NCI-H187 (cell line): Measurements from ENCODE around the gene AKAP6.

Experiments
- DNase-seq, 2 experiments: peaks; one replicate each; lab custom pipeline; 2025; lab: John Stamatoyannopoulos, UW

Gene AKAP6

DNA sequence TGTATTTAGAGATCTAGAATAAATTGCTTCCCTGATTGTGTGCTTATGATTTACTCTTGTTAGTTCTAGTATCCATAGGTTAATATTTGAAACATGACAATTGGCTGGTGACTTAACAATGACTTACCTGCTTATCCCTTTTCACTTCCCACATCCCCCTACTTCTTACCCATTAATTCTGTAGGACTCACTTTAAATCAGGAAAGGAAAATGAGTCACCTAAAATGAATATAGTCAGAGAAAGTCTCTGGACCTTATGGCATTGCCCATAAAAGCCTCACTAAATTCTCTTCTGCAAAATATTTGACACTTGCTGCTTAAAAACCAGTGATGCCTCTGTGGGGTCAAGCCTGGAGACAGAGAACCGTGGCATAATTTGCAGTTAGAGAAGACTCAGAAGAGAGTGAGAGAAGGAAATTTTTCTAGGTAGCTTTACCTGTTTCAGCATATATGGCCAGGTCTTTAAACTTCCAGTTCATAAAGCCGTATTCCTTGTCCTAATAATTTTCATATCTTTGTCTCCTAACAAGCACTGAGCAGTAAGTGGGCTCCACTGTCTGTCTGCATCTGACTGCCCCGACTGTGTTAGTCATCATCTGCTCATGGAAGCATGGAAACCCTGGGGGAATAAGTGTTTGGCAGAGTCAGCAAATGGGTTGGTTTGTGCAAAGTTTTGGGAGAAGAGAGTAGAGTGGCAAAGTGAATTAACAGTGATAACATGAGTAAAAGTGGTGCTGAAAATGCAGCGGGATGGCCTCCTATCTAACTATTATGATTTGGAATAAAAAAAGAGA lies 294.4 kb downstream of the AKAP6 start:
- no peak for DNase-seq

GRCh38 chr14:32625211-32625610 lies 296.1 kb downstream of the AKAP6 start:
- DNase-seq, result no peak

DNA sequence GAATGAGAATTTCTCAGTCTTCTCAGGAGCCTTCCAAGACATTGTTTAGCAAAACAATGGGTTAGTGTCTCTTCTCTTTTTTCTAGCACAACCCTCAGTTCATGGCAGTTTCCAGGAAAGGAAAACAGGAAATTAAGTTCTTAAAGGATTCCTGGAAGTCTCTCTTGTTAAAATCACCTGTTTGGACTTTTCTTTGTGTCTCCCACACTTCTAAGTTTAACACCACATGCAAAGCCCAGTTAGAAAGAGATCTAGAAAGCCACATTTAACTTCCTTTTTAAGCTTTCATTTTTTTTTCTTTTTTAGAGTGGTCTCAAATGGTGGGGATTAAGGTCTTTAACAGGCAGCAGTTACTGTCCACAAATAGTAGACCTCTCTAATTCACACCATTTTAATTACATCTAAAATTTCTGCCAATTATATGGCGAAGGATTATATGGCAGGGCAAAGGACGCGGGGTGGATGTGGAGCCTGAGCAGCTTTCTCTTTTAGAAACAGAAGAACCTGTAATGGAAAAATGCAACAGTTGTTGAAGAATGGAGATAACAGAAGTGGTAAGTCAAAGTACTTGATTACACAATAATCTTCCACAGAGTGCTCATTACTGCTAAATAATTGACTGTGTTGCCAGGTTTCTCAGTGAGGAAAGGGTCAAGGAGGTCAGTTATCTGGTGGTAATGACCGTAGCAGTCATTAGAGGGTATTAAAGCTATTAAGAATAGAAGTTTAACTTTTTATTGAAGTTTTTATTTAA lies 298.6 kb downstream of the AKAP6 start:
- DNase-seq, result no peak

- DNase-seq, result no peak
These were observed 300.1 kb downstream of the AKAP6 start for GRCh38 chr14:32629236-32629635.

- no peak for DNase-seq
These were observed 301.6 kb downstream of the AKAP6 start for GRCh38 chr14:32630701-32631100.

DNA sequence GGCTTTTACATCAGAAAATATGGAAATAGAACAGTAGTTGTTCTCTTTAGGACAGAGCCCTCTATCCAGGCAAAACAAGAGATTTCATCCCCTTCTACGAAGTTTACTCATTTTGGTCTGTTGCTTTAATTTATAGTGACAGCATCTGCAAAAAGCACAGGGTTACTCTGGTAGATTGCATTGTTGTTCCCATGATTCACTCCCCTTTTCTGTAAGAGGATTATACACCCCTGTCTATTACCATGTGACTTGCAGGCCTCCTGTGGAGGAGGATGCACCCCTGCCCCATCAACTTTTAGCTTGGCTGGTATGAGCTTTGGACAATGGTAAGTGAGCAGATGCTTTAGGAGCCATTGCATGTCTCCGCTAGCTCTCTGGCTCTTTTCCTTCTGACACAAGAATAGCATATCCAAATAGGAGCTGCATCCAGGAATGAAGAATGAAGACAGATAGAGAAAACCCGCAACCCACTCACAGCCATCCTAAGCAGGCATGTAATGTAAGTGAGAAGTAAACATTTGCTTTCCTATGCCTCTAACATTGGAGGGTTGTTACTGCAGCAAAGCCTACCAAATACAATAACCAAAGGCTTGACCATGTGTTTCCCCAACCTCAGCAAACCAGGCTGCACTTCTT lies 304.2 kb downstream of the AKAP6 start:
- DNase-seq, result no peak

- no peak for DNase-seq
These were observed 304.8 kb downstream of the AKAP6 start for GRCh38 chr14:32633930-32634329.

DNA sequence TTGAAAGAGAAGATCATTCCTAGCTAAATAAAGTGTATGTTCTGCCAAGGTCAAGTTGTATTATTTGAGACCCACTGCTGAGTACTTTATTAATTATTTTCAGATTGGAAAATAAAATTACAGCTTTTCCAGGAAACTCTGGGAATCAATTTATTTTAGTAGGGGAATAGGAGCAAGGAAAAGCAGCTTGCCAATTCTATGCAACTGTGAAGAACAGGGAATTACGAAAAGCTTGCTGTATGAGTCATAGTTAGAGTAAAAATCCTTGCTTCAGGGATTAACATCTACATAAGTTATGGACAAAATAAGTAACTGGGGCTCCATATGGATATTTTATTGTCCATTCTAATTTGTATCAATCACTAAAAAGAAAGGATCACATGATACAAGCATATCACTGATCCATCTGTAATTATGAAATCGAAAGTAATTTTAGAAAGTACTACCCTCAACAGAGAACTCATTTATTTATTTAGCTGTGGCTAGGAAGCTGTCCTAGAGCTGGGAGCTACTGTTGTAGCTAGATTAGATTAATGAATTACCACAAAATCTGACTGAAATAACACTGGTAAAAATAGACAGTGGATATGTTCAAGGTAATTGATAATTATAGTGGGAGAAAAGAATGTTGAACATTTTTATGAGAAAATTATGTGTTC lies 306.1 kb downstream of the AKAP6 start:
- DNase-seq, result no peak

DNA sequence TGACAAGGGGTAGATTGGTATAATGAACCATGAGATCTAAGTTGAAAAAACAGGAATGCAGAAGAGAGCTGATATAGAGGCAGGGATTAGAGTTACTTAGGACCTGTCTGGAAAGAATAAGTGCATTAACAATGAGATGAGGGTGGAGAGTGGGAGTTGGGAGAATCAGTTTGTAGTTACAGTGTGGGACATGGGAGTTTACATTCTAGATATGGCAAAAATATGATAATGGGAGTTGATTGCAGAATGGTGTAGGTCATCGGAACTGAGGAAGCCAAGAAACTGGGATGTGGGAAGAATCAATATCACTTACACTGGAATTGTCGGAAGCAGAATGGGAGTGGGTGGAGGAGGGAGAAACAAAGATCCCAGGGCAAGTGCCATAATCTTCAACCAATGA lies 308.5 kb downstream of the AKAP6 start:
- DNase-seq, result no peak

GRCh38 chr14:32639208-32639607 lies 310.1 kb downstream of the AKAP6 start:
- no peak for DNase-seq

- no peak for DNase-seq
These were observed 316.5 kb downstream of the AKAP6 start for GRCh38 chr14:32645551-32645950.

- no peak for DNase-seq
These were observed 319.3 kb downstream of the AKAP6 start for GRCh38 chr14:32648434-32648833.

- no peak for DNase-seq
These were observed 320.9 kb downstream of the AKAP6 start for GRCh38 chr14:32650030-32650429.

DNA sequence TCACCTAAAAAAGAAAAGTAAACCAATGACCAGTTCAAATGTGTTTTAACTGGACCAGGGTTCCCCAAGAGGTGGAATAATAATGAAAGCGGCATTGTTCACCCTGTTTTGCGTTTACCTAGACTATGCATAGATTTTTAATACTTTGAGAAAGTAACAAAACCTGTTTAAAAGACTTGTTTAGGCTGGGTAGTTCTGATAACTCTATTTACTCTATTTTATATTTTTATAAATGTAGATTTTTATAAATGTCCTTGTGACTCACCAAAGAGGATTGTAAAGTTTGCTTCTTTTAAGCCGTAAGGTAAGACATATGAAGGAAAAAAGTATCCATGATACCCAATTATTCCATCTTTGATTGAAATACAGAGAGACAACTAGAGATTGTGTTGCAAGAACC lies 321.6 kb downstream of the AKAP6 start:
- DNase-seq, result no peak

- DNase-seq, result no peak
These were observed 325.0 kb downstream of the AKAP6 start for GRCh38 chr14:32654106-32654505.

DNA sequence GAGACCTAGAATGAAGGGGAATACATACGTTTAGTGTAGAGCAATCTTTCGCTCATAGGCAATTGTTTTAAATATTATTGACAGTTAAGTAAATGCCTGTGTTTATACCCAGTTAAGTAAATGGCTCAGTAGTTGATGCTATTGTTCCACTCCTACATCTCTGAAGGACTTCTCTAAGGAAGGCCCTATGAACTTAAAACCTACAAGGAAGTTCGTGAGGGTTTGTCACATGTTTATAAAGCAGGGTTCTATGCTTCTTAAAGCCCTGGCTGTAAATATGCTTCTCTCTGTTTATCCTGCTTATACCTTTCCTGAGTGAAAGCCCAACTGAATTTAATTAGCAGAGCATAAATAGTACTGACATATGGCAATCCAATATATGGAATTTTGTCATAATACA lies 327.5 kb downstream of the AKAP6 start:
- no peak for DNase-seq

DNA sequence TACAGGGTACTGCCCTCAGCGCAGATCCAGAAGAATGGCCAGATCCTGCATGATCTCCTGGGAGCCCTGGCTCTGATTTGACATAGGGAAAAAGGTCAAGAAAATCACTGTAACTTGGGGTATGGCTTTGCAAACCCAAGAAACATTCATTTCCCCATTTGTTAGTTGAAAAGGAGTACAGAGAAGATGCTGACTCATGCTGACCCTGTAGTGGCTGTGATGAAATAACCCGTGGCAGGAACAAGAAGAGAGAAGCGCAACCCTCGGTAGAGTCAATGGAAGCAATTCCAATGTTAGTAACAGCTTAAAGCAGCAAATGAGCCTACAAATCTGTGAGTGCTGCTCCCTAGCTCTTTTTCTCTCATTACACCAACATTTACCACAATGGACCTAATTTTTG lies 328.0 kb downstream of the AKAP6 start:
- DNase-seq, result no peak

DNA sequence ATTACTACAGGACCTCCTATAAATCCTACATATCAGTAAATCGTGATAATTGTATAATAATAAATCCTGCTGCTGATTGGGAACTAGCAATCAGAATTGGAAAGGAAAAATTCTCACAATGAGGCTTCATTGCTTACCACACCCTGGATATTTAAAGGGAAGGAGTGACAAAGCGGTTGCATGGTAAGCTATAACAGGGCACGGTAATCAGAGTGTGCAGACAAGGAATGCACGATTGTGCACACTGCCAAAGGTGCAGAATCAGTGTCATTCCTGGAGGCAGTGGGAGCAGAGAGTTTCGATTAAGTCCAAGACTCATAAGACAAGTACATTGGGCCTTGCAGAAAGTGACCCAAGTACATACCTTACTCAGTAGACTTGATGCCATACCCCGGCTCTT lies 332.1 kb downstream of the AKAP6 start:
- DNase-seq, result no peak

GRCh38 chr14:32662211-32662610 lies 333.1 kb downstream of the AKAP6 start:
- no peak for DNase-seq

GRCh38 chr14:32666308-32666707 lies 337.2 kb downstream of the AKAP6 start:
- no peak for DNase-seq

- DNase-seq, result no peak
These were observed 338.2 kb downstream of the AKAP6 start for GRCh38 chr14:32667287-32667686.

- DNase-seq, result no peak
These were observed 338.7 kb downstream of the AKAP6 start for GRCh38 chr14:32667791-32668190.

GRCh38 chr14:32669391-32669790 lies 340.3 kb downstream of the AKAP6 start:
- DNase-seq, result no peak
